NCI-H446 (cell line): ENCODE data around the gene PKD2L1.
"Not testable (repeated sequence)": the region's sequence is repeated elsewhere in the genome, so short reads cannot be mapped to it uniquely, and the experiment has no call there.

ENCODE experiments used
- DNase-seq, 2 experiments: peaks; one replicate each; lab custom pipeline; 2025; lab: John Stamatoyannopoulos, UW

PKD2L1 gene

GRCh38 chr10:100333661-100334440 is 3.8 kb upstream of the PKD2L1 start:
- DNase-seq, result no peak

- no peak for DNase-seq
Observed at GRCh38 chr10:100333106-100333505, 3.1 kb upstream of the PKD2L1 start.

- DNase-seq, result no peak
Observed at GRCh38 chr10:100328198-100328597, 1.8 kb downstream of the PKD2L1 start.

GRCh38 chr10:100327718-100328009 is 2.4 kb downstream of the PKD2L1 start:
- no peak for DNase-seq

- DNase-seq, result peak; percentile 62 to 85
Observed at GRCh38 chr10:100327007-100327717, 2.9 kb downstream of the PKD2L1 start.

GRCh38 chr10:100325158-100325557 is 4.9 kb downstream of the PKD2L1 start:
- no peak for DNase-seq

- DNase-seq, result no peak
Observed at GRCh38 chr10:100319707-100320402, 10.2 kb downstream of the PKD2L1 start.

GRCh38 chr10:100318207-100318606 is 11.8 kb downstream of the PKD2L1 start:
- no peak for DNase-seq

- DNase-seq, result peak in 1 of 2 experiments; percentile 4
Observed at GRCh38 chr10:100315615-100316014, 14.4 kb downstream of the PKD2L1 start.

GRCh38 chr10:100311298-100311697 is 18.7 kb downstream of the PKD2L1 start:
- DNase-seq, result no peak

- no peak for DNase-seq
Observed at GRCh38 chr10:100307684-100308083, 22.3 kb downstream of the PKD2L1 start.

GRCh38 chr10:100306861-100307260 is 23.2 kb downstream of the PKD2L1 start:
- no peak for DNase-seq

- no peak for DNase-seq
Observed at GRCh38 chr10:100304414-100304813, 25.6 kb downstream of the PKD2L1 start.

- DNase-seq, result peak in 1 of 2 experiments; percentile 51
Observed at GRCh38 chr10:100303724-100304319, 26.2 kb downstream of the PKD2L1 start.

- not testable (repeated sequence) for DNase-seq
Observed at GRCh38 chr10:100301123-100301522, 28.9 kb downstream of the PKD2L1 start.

- DNase-seq, result no peak
Observed at GRCh38 chr10:100297242-100297641, 32.8 kb downstream of the PKD2L1 start.

- no peak for DNase-seq
Observed at GRCh38 chr10:100293066-100293465, 37.0 kb downstream of the PKD2L1 start.

- not testable (repeated sequence) for DNase-seq
Observed at GRCh38 chr10:100292300-100292699, 37.7 kb downstream of the PKD2L1 start.

- no peak for DNase-seq
Observed at GRCh38 chr10:100291356-100291755, 38.7 kb downstream of the PKD2L1 start.

GRCh38 chr10:100289641-100290040 is 40.4 kb downstream of the PKD2L1 start:
- DNase-seq, result no peak

- DNase-seq, result no peak
Observed at GRCh38 chr10:100288196-100288595, 41.8 kb downstream of the PKD2L1 start.

- no peak for DNase-seq
Observed at GRCh38 chr10:100287756-100288155, 42.3 kb downstream of the PKD2L1 start.
